Fibroblast of villous mesenchyme (primary cell): Measurements from ENCODE around the gene CAPN15. TPM values are rescaled to one million over a fixed set of nuclear protein-coding genes. Genes with fewer than 3 reads are reported as not detected.

Experiments
- DNase-seq: peaks from one replicate; pipeline ENCODE4 v3.0.0-alpha.2; 2010; ENCODE audit warnings: low read depth
- H3K4me3 ChIP-seq: 2 replicates; pipeline ENCODE4 v1.5.1; 2011; ENCODE audit warnings: low read depth, mild to moderate bottlenecking, low read length
- CTCF ChIP-seq: IDR thresholded peaks from 2 replicates; pipeline ENCODE4 v1.5.1; 2012; ENCODE audit warnings: low read depth, mild to moderate bottlenecking, low read length; ENCODE audit not compliant: insufficient read depth
- total RNA-seq: library from RNA; depleted of rRNA; stranded (reverse); fragments of >200 nt; gene quantifications from 2 replicates; pipeline ENCODE4 v1.2.3, GENCODE V29; 2012

CAPN15 gene
- total RNA-seq, 1 donor = 37.1 TPM

GRCh38 chr16:555528-556473 lies 28.3 kb downstream of the CAPN15 start:
- no peak for TF ChIP-seq CTCF
- no peak overlapping the region for H3K4me3 ChIP-seq
- DNase-seq = no peak

- TF ChIP-seq CTCF = no peak
- DNase-seq = no peak
- no peak overlapping the region for H3K4me3 ChIP-seq
Observed at GRCh38 chr16:556474-557173, 29.1 kb downstream of the CAPN15 start.

- no peak for DNase-seq
- no peak overlapping the region for H3K4me3 ChIP-seq
- no peak for TF ChIP-seq CTCF
Observed at GRCh38 chr16:557463-558297, 30.2 kb downstream of the CAPN15 start.

DNA sequence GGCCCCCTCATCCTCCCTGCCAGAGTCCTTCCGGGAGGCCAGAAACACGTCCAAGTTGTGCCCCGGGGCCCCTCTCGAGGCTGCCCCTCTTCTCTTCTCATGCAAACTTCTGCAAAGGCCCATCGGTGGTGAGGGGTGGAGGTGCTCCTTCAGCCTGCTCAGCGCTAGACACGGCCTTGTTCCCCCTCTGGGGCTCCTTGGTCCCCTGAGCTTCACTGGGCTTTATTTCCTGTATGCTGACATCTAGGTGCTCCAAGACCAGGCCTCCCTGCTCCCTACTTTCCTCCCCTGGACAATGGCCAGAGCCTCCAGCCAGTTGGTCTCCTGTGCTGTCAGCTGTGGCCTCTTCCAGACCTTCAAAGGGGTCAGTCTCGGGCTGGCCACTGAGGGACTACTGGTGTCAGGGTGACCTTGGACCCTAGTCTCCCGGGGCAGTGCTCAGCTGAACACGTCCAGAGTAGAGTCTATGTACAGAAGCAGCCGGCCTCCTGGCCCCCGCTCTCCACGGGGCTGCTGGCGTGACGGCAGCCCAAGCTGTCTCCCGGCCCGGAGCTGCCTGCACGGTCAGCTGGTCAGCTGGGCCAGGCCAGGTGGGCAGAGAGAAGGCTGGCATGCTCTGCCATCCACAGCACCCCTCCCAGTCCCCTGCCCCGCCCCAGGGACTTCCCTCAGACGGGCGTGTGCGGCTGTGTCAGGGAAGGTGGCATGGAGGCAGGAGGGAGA lies 30.9 kb downstream of the CAPN15 start:
- no peak for DNase-seq
- TF ChIP-seq CTCF = no peak
- H3K4me3 ChIP-seq = no peak overlapping the region

DNA sequence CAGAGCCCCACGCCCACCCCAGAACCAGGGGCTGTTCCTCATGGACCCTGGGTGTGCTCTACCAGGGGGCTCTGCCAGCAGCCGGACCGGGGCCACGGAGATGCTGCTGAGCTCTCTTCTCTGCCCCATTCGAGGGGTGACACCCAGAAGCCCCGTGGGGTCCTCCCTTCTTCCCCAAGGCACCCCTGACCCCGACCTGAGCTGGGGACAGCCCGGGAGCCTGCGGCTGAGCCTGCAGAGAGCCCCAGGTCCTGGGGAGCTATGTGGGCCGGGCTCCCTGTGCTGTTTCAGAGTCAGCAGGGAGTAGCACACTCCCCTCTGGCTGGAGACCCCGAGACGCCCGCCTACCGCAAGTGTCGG lies 31.5 kb downstream of the CAPN15 start:
- no peak for TF ChIP-seq CTCF
- no peak overlapping the region for H3K4me3 ChIP-seq
- no peak for DNase-seq
